HEK293 (cell line): ENCODE data around the gene KIF12.

ENCODE experiments used
- CTCF ChIA-PET: fragments of 350-600 bp; formaldehyde crosslinking; extraction: SDS; loops from one replicate; lab custom pipeline; 2021; ENCODE audit warnings: antibody characterized with exemption; lab: Yijun Ruan, JAX
- POLR2A ChIA-PET: fragments of 300-600 bp; formaldehyde crosslinking; extraction: SDS; loops from one replicate; lab custom pipeline; 2020; ENCODE audit warnings: antibody characterized with exemption, inconsistent platforms; lab: Yijun Ruan, JAX
- H3K27ac ChIP-seq: fragments of 200-500 bp; sonication (Bioruptor generic); 2 replicates; pipeline ENCODE4 v1.5.1; 2014; ENCODE audit warnings: low read depth, low read length, control low read depth, inconsistent platforms; ENCODE audit errors: extremely low read depth
- H3K36me3 ChIP-seq, 2 experiments: fragments of 200-500 bp in 1 of 2; sonication (Bioruptor generic) in 1 of 2; 1 replicate in 1 of 2; 2 replicates in 1 of 2; pipeline ENCODE4 v1.5.1; 2014 to 2017; ENCODE audit warnings: inconsistent platforms in 2 of 2, low read length in 2 of 2; ENCODE audit not compliant: control insufficient read depth in 2 of 2, insufficient read depth in 1 of 2
- H3K4me1 ChIP-seq: fragments of 200-500 bp; sonication (Bioruptor generic); 2 replicates; pipeline ENCODE4 v1.5.1; 2014; ENCODE audit warnings: mild to moderate bottlenecking, low read length, inconsistent platforms; ENCODE audit not compliant: control insufficient read depth, insufficient read depth
- H3K4me3 ChIP-seq: 2 replicates; pipeline ENCODE4 v1.5.1; 2011; ENCODE audit warnings: low read depth, mild to moderate bottlenecking, control low read depth, low read length, moderate library complexity
- H3K9me3 ChIP-seq: fragments of 200-500 bp; sonication (Bioruptor generic); 2 replicates; pipeline ENCODE4 v1.5.1; 2014; ENCODE audit warnings: low read depth, low read length, inconsistent platforms; ENCODE audit not compliant: control insufficient read depth, insufficient read depth
- GLIS1 ChIP-seq: fragments of 450-650 bp; formaldehyde crosslinking; IDR thresholded peaks from 2 replicates; pipeline ENCODE4 v1.5.1; 2016; ENCODE audit warnings: missing biosample characterization, missing genetic modification characterization
- KLF9 ChIP-seq: fragments of 450-650 bp; formaldehyde crosslinking; IDR thresholded peaks from 2 replicates; pipeline ENCODE4 v1.5.1; 2016; ENCODE audit warnings: missing biosample characterization, missing genetic modification characterization, low read depth
- PRDM10 ChIP-seq: fragments of 450-650 bp; formaldehyde crosslinking; IDR thresholded peaks from 2 replicates; pipeline ENCODE4 v1.5.1; 2016; ENCODE audit warnings: missing biosample characterization, missing genetic modification characterization
- SCRT2 ChIP-seq: fragments of 450-650 bp; formaldehyde crosslinking; IDR thresholded peaks from 2 replicates; pipeline ENCODE4 v1.5.1; 2016; ENCODE audit warnings: missing biosample characterization, missing genetic modification characterization
- TSHZ1 ChIP-seq: fragments of 450-650 bp; formaldehyde crosslinking; IDR thresholded peaks from 2 replicates; pipeline ENCODE4 v1.5.1; 2016; ENCODE audit warnings: missing biosample characterization, missing genetic modification characterization, borderline replicate concordance
- ZBTB7A ChIP-seq: fragments of 450-650 bp; formaldehyde crosslinking; IDR thresholded peaks from 2 replicates; pipeline ENCODE4 v1.5.1; 2016; ENCODE audit warnings: low read depth, missing biosample characterization, missing genetic modification characterization
- ZIC2 ChIP-seq: fragments of 450-650 bp; formaldehyde crosslinking; IDR thresholded peaks from 2 replicates; pipeline ENCODE4 v1.5.1; 2016; ENCODE audit warnings: missing biosample characterization, missing genetic modification characterization
- ZNF157 ChIP-seq: fragments of 450-650 bp; formaldehyde crosslinking; IDR thresholded peaks from 2 replicates; pipeline ENCODE4 v1.5.1; 2016; ENCODE audit warnings: missing biosample characterization, missing genetic modification characterization
- ZNF175 ChIP-seq: fragments of 450-650 bp; formaldehyde crosslinking; IDR thresholded peaks from 2 replicates; pipeline ENCODE4 v1.5.1; 2016; ENCODE audit warnings: missing biosample characterization, missing genetic modification characterization
- ZNF239 ChIP-seq: fragments of 450-650 bp; formaldehyde crosslinking; IDR thresholded peaks from 2 replicates; pipeline ENCODE4 v1.5.1; 2016; ENCODE audit warnings: missing biosample characterization, missing genetic modification characterization
- ZNF48 ChIP-seq: fragments of 450-650 bp; formaldehyde crosslinking; IDR thresholded peaks from 2 replicates; pipeline ENCODE4 v1.5.1; 2016; ENCODE audit warnings: missing biosample characterization, missing genetic modification characterization
- ZNF501 ChIP-seq: fragments of 450-650 bp; formaldehyde crosslinking; IDR thresholded peaks from 2 replicates; pipeline ENCODE4 v1.5.1; 2016; ENCODE audit warnings: missing biosample characterization, missing genetic modification characterization
- ZNF544 ChIP-seq: fragments of 450-650 bp; formaldehyde crosslinking; IDR thresholded peaks from 2 replicates; pipeline ENCODE4 v1.5.0; 2017; ENCODE audit warnings: missing biosample characterization, missing genetic modification characterization
- ZNF549 ChIP-seq: fragments of 450-650 bp; IDR thresholded peaks from 2 replicates; pipeline ENCODE4 v1.5.1; 2018; ENCODE audit warnings: missing biosample characterization, missing genetic modification characterization, mild to moderate bottlenecking, inconsistent platforms, moderate library complexity

The KIF12 gene

GRCh38 chr9:114098936-114099668 lies at the start of gene KIF12:
KIF12 (minus strand) TSS chr9:114099292; CDS start chr9:114099276, 16 bp downstream.
- peak within 1 kb of the TSS; percentile 49 for H3K4me3 ChIP-seq
- no peaks in the 10 kb centered on the region for H3K9me3 ChIP-seq
- H3K27ac ChIP-seq: no peak within 1 kb of the TSS
- no peaks in the 10 kb centered on the region for H3K36me3 ChIP-seq
- H3K4me1 ChIP-seq: no peaks in the 10 kb centered on the region
- CTCF ChIA-PET: interaction anchor here (1.1 to 3.6 kb wide), 4 partner anchors 9 to 192 kb away, joined by 4 to 25 read pairs (median 16); no protein-coding TSS in a partner anchor
- POLR2A ChIA-PET: interaction anchor here (0.7 kb wide), 1 partner anchor 115 kb away, joined by 3 read pairs; no protein-coding TSS in a partner anchor
- TF ChIP-seq ZNF175 (tag by site-specific recombination) (no peak), ZNF239 (tag by site-specific recombination) (no peak), PRDM10 (tag by site-specific recombination) (peak; percentile 34; the same call in 1 of the 2 replicates), GLIS1 (tag by site-specific recombination) (peak; percentile 59)

- CTCF ChIA-PET: interaction anchor here (0.8 to 2.9 kb wide), 3 partner anchors 8 to 145 kb away, joined by 3 to 10 read pairs (median 4); partner anchors contain the start of gene COL27A1
- H3K4me3 ChIP-seq: no peak overlapping the region
- no peaks in the 10 kb centered on the region for H3K9me3 ChIP-seq
- TF ChIP-seq ZNF549 (tag by site-specific recombination) (no peak), ZBTB7A (tag by site-specific recombination) (no peak), KLF9 (tag by site-specific recombination) (no peak), ZIC2 (no peak), ZNF157 (tag by site-specific recombination) (no peak), TSHZ1 (tag by site-specific recombination) (no peak), ZNF48 (tag by site-specific recombination) (no peak), ZNF501 (tag by site-specific recombination) (no peak), SCRT2 (tag by site-specific recombination) (no peak), ZNF544 (tag by site-specific recombination) (no peak)
- no peaks in the 10 kb centered on the region for H3K4me1 ChIP-seq
- no peaks in the 10 kb centered on the region for H3K36me3 ChIP-seq
- POLR2A ChIA-PET: no interaction called here
- no peak overlapping the region for H3K27ac ChIP-seq
Measured at GRCh38 chr9:114146735-114147134, 47.6 kb upstream of the KIF12 start.
